Pancreas (tissue), 10 donors: ENCODE data around the gene SERPINE2. TPM values are rescaled to one million over a fixed set of nuclear protein-coding genes. Genes with fewer than 3 reads are reported as not detected.

ENCODE experiments used
- ATAC-seq, 4 donors: fragments of 200-7000 bp; cut with Tn5 transposase; one replicate each; pipeline versions ENCODE4 v1.8.0 to v1.9.1; 2020; ENCODE audit warnings: mild to moderate bottlenecking in 4 of 4, moderate library complexity in 4 of 4
- DNase-seq, 6 donors: peaks; one replicate each; pipeline ENCODE4 v3.0.0-alpha.2; 2020
- FAIRE-seq: peaks from 2 replicates; lab custom pipeline; 2012; peaks lifted over from hg19 to GRCh38; lab: Jason Lieb, UNC
- H3K27ac ChIP-seq, 4 donors: fragments of 200-600 bp; sonication (generic); 1 replicate in 3 of 4; 2 replicates in 1 of 4; pipeline versions ENCODE4 v1.5.0 to v1.8.0; 2020
- H3K27me3 ChIP-seq, 4 donors: fragments of 200-600 bp; one replicate each; pipeline ENCODE4 v1.8.0; 2021
- H3K36me3 ChIP-seq, 3 donors: fragments of 200-600 bp; sonication (generic) in 1 of 3; one replicate each; pipeline versions ENCODE4 v1.5.0 to v1.8.0; 2020 to 2021
- H3K4me1 ChIP-seq, 3 donors: fragments of 200-600 bp; one replicate each; pipeline ENCODE4 v1.8.0; 2021
- H3K4me3 ChIP-seq, 4 donors: fragments of 200-600 bp; sonication (generic) in 2 of 4; one replicate each; pipeline versions ENCODE4 v1.5.0 to v1.8.0; 2020 to 2021
- H3K9me3 ChIP-seq, 4 donors: fragments of 200-600 bp; one replicate each; pipeline ENCODE4 v1.8.0; 2021
- CTCF ChIP-seq, 4 donors: fragments of 200-600 bp; sonication (generic) in 3 of 4; IDR thresholded peaks; one replicate each; pipeline versions ENCODE4 v1.5.0 to v1.8.0; 2021; ENCODE audit warnings: antibody characterized with exemption in 4 of 4
- WGBS, 2 donors: extraction: QIAGEN DNeasy Blood & Tissue Kit; methylation state at CpG; one replicate each; pipeline ENCODE4 v1.1.7; 2013; 5-methylcytosine and 5-hydroxymethylcytosine counted together
- intact Hi-C, 3 donors: fragments of 100-400 bp; cut with DNase I; formaldehyde crosslinking; loops; one replicate each; pipeline versions ENCODE4 v1.11.1 to v1.14.2; 2022
- polyA plus RNA-seq, 2 donors: library from polyadenylated mRNA; stranded (reverse); fragments of 200-250 nt; gene quantifications; one replicate each; pipeline ENCODE4 v1.2.3, GENCODE V29; 2013
- total RNA-seq, 6 donors: library from RNA; stranded (reverse); fragmentation: NEBNext Ultra II Directional in 4 of 6; extraction: Animal tissue kit (Norgen Biotek cat#: 25700) in 4 of 6; gene quantifications; one replicate each; pipeline versions ENCODE4 v1.2.1 to v1.2.4, GENCODE V29; 2021 to 2023
- donor health status: healthy with polysubstance abuse.
- donor health status: DM: no; HTN: no; CAD: no; lungs with moderate emphysema.
- donor health status: DM: no; HTN: no; CAD: no.
- donor health status: control.
- donor health status: control.
- donor health status: Bipolar disorder and iron deficiency.
- donor health status: DM: yes; HTN: yes; CAD: no.
- donor health status: DM: no; HTN: no; CAD: no.
- donor health status: DM: no; HTN: no; CAD: no.
- donor health status: DM: yes; HTN: yes; CAD: no.

Gene SERPINE2
- total and polyA plus RNA-seq, 8 donors, result 1.0 to 14.8 (median 2.8) TPM

GRCh38 chr2:223954401-223954800 lies 84.7 kb downstream of the SERPINE2 start:
- no peaks in the 10 kb centered on the region for H3K9me3 ChIP-seq
- intact Hi-C loops, result no loop called here
- no peaks in the 10 kb centered on the region for H3K27me3 ChIP-seq
- no peak for TF ChIP-seq CTCF (IDR thresholded peaks at IDR 0.05)
- no peaks in the 10 kb centered on the region for H3K36me3 ChIP-seq
- FAIRE-seq, result no peak
- 75 to 84% methylated on average over 3 of the region's 3 CpGs for WGBS, 2 donors
- no peak for DNase-seq
- ATAC-seq, result no peak
- no peak overlapping the region for H3K4me3 ChIP-seq
- H3K27ac ChIP-seq, result no peak overlapping the region
- peaks cover 7 to 24% (median 16%) of the 10 kb centered on the region in 3 donors for H3K4me1 ChIP-seq

GRCh38 chr2:223952280-223952968 lies 86.7 kb downstream of the SERPINE2 start:
- no peak overlapping the region for H3K27ac ChIP-seq
- H3K27me3 ChIP-seq, result no peaks in the 10 kb centered on the region
- no peak for ATAC-seq
- peaks cover 0 to 9% (median 5%) of the 10 kb centered on the region in 3 donors for H3K4me1 ChIP-seq
- no peak for TF ChIP-seq CTCF (IDR thresholded peaks at IDR 0.05)
- no peak for DNase-seq
- no peaks in the 10 kb centered on the region for H3K36me3 ChIP-seq
- H3K4me3 ChIP-seq, result no peak overlapping the region
- intact Hi-C loops, result no loop called here
- 80 to 84% methylated on average over 6 of the region's 6 CpGs for WGBS, 2 donors
- FAIRE-seq, result no peak
- no peaks in the 10 kb centered on the region for H3K9me3 ChIP-seq

GRCh38 chr2:223950448-223951347 lies 88.4 kb downstream of the SERPINE2 start:
- no peaks in the 10 kb centered on the region for H3K36me3 ChIP-seq
- no peak overlapping the region for H3K4me3 ChIP-seq
- intact Hi-C loops, result no loop called here
- ATAC-seq, result peak; percentile 54 to 78 (median 59)
- no peaks in the 10 kb centered on the region for H3K27me3 ChIP-seq
- WGBS, 2 donors, result 43 to 46% methylated on average over 3 of the region's 3 CpGs
- no peak for FAIRE-seq
- no peak for DNase-seq
- no peak for TF ChIP-seq CTCF (IDR thresholded peaks at IDR 0.05)
- H3K27ac ChIP-seq, result peak overlapping the region in 2 of 4 donors; percentile 24 to 48
- no peaks in the 10 kb centered on the region for H3K9me3 ChIP-seq
- H3K4me1 ChIP-seq, result peaks cover 0 to 2% (median 0%) of the 10 kb centered on the region in 3 donors

- H3K4me1 ChIP-seq, result peaks cover 0 to 2% (median 0%) of the 10 kb centered on the region in 3 donors
- no peaks in the 10 kb centered on the region for H3K36me3 ChIP-seq
- no peaks in the 10 kb centered on the region for H3K9me3 ChIP-seq
- no peak for DNase-seq
- intact Hi-C loops, result no loop called here
- H3K27ac ChIP-seq, result no peak overlapping the region
- H3K4me3 ChIP-seq, result no peak overlapping the region
- H3K27me3 ChIP-seq, result no peaks in the 10 kb centered on the region
- TF ChIP-seq CTCF (IDR thresholded peaks at IDR 0.05), result no peak
- no peak for FAIRE-seq
- WGBS, 2 donors, result 76 to 79% methylated on average over 3 of the region's 3 CpGs
- ATAC-seq, result no peak
These were observed 89.7 kb downstream of the SERPINE2 start for GRCh38 chr2:223949241-223949840.
